OCI-LY3 (cell line): Measurements from ENCODE around the gene PRPS2.

ENCODE experiments used
- CTCF ChIP-seq: fragments of 200-600, 300-600 bp; sonication (generic); IDR thresholded peaks from 2 replicates; pipeline ENCODE4 v1.5.1; 2014; ENCODE audit warnings: antibody characterized with exemption, low read length, low read depth
- EZH2phosphoT487 ChIP-seq: fragments of 200-600 bp; shearing (Covaris generic); IDR thresholded peaks from 2 replicates; pipeline ENCODE4 v1.6.1; 2018; ENCODE audit warnings: antibody characterized with exemption, mixed run types, low read depth

GRCh38 chrX:12777670-12778069 is 13.5 kb upstream of the PRPS2 start:
- TF ChIP-seq CTCF (no peak), EZH2phosphoT487 (no peak)
